Left lobe of liver (tissue), 2 donors: Measurements from ENCODE around the gene AHNAK. TPM values are rescaled to one million over a fixed set of nuclear protein-coding genes. Genes with fewer than 3 reads are reported as not detected.
"Not testable (repeated sequence)": the region's sequence is repeated elsewhere in the genome, so short reads cannot be mapped to it uniquely, and the experiment has no call there.

Experiments used
- ATAC-seq: fragments of 200-7000 bp; cut with Tn5 transposase; one replicate; pipeline ENCODE4 v1.9.1; 2020; ENCODE audit warnings: mild to moderate bottlenecking, moderate library complexity
- DNase-seq: peaks from one replicate; pipeline ENCODE4 v3.0.0-alpha.2; 2020; ENCODE audit warnings: low spot score
- total RNA-seq: library from RNA; stranded (reverse); gene quantifications from one replicate; pipeline ENCODE4 v1.2.1, GENCODE V29; 2021
- donor health status: DM: no; HTN: no; CAD: no; lungs with moderate emphysema.
- donor health status: DM: no; HTN: yes; CAD: no.

AHNAK gene
- total RNA-seq, 1 donor from 2014 or later = 115 TPM

- not testable (repeated sequence) for ATAC-seq, DNase-seq
Observed at GRCh38 chr11:62499311-62499943, 47.2 kb downstream of the AHNAK start.

- DNase-seq = no peak
- ATAC-seq = no peak
Observed at GRCh38 chr11:62498492-62499286, 47.9 kb downstream of the AHNAK start.

DNA sequence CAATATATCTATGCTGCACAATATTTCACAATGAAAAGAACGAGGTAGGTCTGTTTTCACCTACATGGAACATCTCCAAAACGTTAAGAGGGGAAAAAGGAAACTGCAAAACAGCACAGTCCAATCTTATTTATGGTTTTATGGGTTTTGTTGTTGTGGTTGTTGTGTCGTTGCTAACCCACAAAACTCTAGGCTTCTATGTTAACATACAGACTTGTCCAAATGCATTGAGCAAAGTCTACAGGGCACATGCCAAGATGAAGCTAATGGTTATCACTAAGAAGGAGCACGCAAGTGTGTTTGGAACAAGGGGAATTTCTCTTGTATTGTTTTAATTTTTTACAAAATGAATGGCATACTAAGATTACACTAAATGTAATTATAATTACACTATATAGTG lies 48.6 kb downstream of the AHNAK start:
- ATAC-seq = no peak
- no peak for DNase-seq

- ATAC-seq = peak; percentile 84
- no peak for DNase-seq
Observed at GRCh38 chr11:62497132-62497801, 49.3 kb downstream of the AHNAK start.

DNA sequence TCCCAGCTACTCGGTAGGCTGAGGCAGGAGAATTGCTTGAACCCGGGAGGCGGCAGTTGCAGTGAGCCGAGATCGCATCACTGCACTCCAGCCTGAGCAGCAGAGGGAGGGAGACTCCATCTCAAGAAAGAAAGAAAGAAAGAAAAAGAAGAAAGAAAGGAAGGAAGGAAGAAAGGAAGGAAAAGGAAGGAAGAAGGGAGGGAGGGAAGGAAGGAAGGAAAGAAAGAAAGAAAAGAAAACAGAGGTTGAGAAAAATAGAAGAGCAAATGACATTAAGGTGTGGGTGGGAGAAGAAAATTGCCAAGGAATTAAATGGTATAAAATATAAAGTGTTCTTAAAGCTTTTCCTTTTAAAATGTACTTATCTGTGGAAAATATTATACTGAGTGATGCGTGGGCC lies 49.9 kb downstream of the AHNAK start:
- ATAC-seq = no peak
- DNase-seq = no peak

- ATAC-seq = no peak
- DNase-seq = no peak
Observed at GRCh38 chr11:62494246-62494645, 52.4 kb downstream of the AHNAK start.

- ATAC-seq = no peak
- DNase-seq = no peak
Observed at GRCh38 chr11:62493801-62494200, 52.8 kb downstream of the AHNAK start.

GRCh38 chr11:62492586-62492985 lies 54.0 kb downstream of the AHNAK start:
- DNase-seq (no peak), ATAC-seq (no peak)

DNA sequence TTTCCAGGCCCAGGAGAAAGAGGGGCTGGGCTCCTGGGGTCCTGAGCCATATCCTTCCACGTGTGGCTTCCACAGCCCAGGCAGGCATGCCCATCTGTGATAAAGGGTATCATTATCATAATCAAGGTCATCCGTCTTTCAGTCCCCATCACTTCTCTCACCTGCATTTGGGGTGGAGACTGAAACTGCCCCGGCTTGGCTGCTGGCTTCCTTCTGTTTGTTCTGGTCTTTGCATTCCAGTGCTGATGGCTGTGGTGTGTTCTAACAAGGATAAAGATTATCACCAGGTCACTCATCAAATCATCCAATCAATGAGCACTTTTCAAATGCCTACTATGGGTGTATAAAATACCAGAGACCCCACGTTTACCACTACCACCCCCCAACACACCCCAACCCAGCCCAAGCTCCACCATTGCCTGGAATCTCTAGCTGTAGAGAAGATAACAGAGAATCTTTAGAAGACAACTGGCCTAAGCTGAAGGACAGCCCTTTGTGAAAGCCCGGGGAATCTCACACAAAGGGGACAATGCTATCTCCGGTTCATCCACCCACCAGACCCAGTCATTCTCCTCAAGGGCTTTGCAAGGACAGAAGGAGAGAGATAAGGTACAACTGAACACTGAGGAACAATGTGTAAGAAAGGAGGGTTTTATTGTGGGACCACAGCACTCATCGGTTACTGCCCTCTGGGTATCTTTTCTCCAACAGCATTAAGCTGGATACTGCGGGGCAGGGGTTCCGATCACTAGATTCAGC lies 54.9 kb downstream of the AHNAK start:
- no peak for ATAC-seq

GRCh38 chr11:62489204-62489603 lies 57.4 kb downstream of the AHNAK start:
- ATAC-seq (no peak), DNase-seq (no peak)

More for the DNA sequence above, 54.9 kb downstream of the AHNAK start:
- DNase-seq = no peak

DNA sequence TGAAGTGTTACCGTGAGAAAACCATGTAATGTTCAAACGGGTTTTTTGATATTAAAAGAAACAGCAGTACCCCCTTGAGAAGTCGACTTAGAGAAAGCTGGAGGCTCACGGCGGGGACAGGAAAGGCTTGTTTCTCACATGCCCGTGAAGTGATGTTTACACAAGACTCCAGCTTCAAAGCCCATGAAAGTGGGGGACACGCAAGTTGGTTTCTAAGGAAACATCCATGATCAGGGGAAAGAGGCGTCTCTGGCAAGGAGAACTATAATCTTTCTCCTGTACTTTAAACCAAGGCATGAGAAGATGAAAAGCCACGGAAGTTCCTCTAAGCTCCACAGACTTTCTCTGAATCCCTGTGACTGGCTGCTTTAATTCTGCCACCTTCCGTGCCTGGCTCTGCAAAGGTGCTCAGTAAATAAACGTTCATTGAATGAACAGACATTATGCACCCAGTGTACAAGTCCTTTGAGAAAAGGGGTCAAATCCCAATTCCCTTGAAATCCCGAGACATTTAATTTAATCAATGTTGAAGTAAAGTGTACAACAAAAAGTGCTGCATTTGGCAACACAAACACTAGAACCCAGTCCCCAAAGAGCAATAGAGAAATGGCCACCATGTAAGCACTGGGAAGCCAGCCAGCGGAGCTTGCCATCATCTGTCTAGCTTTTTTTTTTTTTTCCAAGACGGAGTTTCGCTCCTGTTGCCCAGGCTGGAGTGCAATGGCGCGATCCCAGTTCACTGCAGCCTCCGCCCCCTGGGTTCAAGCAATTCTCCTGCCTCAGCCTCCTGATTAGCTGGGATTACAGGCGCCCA lies 58.7 kb downstream of the AHNAK start:
- no peak for DNase-seq
- no peak for ATAC-seq

GRCh38 chr11:62487136-62487535 lies 59.5 kb downstream of the AHNAK start:
- no peak for ATAC-seq

GRCh38 chr11:62484352-62484751 lies 62.3 kb downstream of the AHNAK start:
- ATAC-seq = no peak

More at GRCh38 chr11:62487136-62487535, 59.5 kb downstream of the AHNAK start:
- no peak for DNase-seq

GRCh38 chr11:62482753-62483152 lies 63.9 kb downstream of the AHNAK start:
- DNase-seq = no peak
- ATAC-seq = no peak

More at GRCh38 chr11:62484352-62484751, 62.3 kb downstream of the AHNAK start:
- DNase-seq = no peak

DNA sequence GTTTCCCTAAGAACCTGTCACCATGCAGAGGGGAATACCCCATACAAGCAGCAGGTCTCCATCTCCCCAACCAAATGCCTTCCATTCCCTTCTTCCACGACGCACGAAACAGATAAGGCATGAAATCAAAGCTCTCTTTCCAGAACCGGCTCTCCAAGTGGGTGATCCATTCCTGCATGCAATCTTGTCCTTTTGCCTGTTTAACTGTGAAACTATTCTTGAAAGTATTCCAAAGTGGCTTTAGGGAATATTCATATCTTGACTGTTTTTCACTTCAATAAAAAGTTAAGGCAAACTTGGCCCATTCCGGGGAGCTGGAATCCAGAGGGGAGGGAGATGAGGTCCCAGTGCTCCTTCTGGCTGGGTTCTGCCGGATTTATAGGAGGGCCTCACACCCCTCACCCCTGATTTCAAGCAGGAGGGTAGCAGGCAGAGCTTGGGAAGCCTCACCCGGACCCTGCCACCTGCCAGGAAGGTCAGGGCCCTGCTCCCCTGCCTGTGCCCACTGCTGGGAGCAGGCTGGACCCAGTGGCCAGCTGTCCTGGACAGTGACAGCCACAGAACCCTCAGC lies 66.9 kb downstream of the AHNAK start:
- ATAC-seq = no peak
- DNase-seq = no peak

GRCh38 chr11:62477927-62478326 lies 68.7 kb downstream of the AHNAK start:
- ATAC-seq (no peak), DNase-seq (no peak)

- DNase-seq (no peak), ATAC-seq (no peak)
Observed at GRCh38 chr11:62472063-62472884, 74.3 kb downstream of the AHNAK start.

DNA sequence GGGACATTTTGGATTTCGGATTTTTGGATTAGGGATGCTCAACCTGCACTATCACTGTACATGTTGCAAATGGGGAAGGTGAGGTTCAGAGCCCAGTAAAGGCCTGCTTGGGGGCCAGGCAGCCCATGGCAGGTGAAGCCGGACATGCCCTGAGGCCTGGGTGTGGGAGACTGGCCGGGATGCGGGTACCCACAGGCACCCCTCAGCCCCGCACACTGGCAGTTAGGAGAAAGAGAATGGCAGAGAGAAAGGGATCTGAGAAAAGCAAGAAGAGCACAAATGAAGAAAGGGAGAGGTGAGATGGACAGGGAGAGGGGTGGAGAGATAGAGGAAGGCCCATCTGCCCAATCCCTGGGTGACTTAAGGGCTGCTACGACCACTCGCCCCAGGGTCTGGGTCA lies 75.0 kb downstream of the AHNAK start:
- ATAC-seq = no peak
- DNase-seq = no peak

DNA sequence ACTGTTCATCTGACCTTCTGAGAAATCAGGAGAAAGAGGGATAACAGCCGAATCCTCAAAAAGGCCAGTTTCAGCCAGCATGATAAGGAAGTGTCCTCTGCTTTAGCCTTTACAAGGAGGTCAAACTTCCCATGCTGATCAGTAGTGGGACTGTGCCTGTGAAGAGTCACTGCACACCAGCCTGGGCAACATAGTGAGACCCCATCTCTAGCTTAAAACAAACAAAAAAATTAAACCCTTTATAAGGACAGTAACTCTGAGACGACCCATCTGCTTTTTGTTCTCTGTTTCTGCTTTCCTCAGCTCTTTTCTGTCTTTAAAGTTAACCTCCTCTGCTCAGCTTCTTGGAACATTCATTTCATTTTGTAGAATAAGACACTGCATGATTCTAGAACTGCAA lies 78.0 kb downstream of the AHNAK start:
- ATAC-seq = no peak
- no peak for DNase-seq
